Stimulated activated CD4-positive, alpha-beta T cell treated with anti-CD3 and anti-CD28 coated beads, Interleukin-12 subunit alpha, Interleukin-12 subunit beta, amount 100 ng/mL, for 24 hours (primary cell): ENCODE data around the gene NOS1AP.
"Not testable (repeated sequence)": the region's sequence is repeated elsewhere in the genome, so short reads cannot be mapped to it uniquely, and the experiment has no call there.

ENCODE experiments used
- DNase-seq, 2 experiments: peaks; one replicate each; pipeline ENCODE4 v3.0.0-alpha.2; 2020; ENCODE audit warnings: low read depth in 2 of 2

Gene NOS1AP

DNA sequence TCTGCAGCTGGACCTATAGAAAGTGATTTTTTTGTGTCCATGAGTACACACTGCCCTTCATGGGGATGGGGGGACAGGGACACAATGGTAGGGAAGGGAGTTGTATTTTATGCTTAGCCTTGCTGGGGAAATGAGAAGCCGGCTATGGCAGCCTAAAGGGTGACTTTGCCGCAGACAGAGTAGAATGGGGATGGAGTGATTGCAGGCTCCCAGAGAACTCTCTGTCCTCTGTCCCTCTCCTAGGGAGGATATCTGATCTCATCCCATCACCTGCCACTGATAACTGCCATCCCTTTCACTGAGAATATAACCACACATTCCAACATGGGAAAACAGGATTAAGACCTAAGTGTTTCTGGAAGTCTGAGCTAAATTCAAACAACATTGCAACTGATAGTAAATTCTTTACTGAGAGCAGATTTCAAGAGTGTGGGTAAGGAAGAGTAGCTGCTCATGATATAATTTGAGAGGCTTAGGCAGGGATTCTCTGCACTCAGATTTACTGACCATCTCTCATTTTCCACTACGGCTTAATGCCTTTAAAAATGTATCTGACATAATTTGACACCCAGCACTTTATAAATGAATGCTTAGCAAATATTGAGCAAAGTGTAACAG is 328.6 kb downstream of the NOS1AP start:
- DNase-seq, result no peak

DNA sequence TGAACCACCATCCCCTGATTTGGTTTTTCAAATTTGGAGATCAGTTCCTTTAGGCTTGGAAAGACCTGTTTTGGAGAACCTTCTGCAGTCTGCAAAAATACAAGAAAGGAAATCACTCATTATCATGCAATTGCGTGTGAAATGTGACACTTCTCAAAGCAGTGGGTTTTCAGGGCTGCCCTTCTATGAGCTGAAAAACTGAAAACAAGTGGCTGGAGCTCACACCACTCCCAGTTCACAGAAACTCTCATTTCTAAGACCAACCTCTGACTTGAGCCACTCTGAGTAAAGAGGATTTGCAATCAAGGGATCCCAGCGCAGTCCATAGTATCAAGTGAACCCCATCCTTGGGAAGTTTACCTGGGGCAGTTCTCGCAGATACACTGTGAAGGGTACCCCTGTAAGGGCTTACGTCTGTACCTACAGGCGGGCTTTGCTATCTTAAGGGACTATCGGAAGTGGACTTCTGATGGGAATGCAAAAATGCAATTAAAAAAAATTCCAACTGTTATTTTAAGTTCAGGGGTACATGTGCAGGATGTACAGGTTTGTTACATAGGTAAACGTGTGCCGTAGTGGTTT is 329.6 kb downstream of the NOS1AP start:
- no peak for DNase-seq

DNA sequence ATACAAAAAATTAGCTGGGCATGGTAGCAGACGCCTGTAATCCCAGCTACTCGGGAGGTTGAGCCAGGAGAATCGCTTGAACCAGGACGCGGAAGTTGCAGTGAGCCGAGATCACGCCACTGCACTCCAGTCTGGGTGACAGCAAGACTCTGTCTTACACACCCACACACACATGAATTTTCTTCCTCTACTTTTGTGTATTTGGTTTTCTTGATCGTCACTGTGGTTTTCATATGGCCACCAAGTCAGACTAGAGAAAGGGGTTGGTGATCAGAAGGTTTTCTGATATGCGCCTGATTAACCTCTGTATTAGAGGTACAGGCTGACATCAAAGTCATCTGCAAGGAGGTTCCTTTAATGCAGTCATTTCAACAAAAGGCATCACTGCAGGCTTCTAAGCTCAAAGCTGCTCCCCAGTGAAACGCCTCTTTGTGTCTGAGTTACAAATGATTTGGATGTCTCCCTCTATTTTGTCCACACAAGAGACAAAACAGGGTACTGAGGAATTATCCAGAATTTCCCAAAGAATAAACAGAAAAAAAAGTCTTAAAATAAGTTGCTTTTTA is 331.4 kb downstream of the NOS1AP start:
- DNase-seq, result no peak

DNA sequence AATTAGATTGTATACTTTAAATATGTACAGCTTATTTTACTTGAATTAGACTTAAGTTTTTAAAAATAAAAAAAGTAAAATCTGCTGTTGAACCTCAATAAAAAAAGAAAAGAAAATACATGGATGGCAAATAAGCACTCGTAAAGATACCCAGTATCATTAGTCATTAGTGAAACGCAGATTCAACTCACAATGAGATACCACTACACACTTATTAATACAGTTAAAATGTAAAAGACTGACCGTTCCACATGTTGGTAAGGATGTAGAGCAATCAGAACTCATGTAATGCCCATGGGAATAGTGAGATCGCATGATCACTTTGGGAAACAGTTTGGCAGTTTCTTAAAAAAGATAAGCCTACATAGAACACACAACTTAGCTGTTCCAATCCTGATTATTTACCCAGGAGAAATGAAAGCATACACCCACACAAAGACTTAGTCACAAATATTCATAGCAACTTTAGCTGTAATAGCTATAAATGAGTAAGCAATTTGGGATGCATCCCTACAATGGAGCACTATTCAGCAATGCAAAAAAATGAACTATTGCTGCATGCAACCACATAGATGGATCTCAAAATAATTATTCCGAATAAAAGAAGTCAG is 335.2 kb downstream of the NOS1AP start:
- no peak for DNase-seq

DNA sequence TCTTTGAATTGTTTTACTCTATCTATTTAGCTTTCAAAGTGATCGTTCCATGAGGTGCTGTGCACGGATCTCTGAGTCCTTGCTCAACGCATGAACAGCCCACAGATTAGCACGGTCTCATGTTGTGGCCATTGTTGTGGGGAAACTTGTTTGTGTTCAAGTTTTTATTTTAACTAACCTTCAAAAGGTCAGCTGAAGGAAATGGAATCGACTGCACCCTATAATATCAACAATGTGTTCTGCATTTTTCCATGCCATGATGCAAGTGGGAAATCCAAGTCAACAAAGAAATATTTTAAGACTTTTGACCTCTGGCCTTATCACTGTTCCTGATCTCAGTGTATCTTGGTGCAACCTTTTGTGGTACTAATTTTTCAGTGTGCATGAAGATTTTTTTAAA is 336.3 kb downstream of the NOS1AP start:
- no peak for DNase-seq

DNA sequence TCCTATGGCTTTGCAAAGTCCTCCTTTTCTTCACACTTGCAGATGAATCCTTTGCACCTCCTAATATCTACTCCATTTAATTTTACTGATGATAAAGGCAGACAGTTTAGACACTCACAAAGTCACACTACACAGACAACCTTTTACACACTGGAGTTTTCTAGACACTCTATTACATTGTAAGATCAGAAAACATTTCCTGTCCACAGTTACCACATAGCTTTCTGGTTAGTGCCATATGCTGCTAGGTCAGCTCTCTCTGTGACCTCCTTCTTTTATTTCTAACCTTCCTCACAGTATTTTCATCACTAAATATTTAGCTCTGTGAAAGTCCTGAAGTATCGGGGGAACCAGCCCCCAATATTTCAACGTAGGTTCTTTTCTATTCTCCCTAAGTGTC is 337.3 kb downstream of the NOS1AP start:
- no peak for DNase-seq

DNA sequence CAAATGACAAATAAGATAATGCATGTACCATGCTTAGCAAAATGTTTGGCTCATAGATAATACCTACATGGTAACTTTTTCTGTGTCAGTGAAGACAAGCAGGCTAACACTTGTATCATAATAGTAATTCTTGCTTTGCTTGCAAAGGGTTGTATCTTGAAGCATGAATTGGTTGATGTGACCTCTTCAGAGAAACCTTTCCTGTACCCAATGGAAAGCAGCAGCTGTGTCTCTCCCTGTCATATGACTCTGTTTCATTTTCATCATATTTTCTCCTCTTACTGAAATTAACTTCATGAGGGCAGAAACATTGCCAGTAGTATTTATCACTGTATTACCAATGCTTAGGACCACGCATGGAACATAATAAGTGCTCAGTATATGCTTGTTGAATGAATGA is 338.0 kb downstream of the NOS1AP start:
- DNase-seq, result no peak

DNA sequence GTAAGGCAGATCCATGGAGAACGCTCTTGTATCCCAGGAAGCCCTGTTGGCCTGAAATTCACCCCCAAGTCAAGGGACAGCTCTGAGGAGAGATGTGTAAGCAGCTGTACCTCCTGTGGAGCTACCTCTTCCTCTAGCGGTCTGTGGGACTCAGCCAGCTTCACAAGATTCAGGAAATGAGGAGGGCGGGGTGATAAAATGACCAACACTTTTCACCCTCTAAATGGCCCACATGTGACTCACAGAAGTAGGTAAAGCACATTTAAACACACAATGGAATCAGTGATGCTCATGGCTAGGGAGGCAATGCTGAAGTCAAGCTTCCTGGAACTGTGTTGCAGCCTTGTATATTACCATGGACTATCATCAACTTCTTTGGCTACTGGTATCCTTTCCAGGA is 342.5 kb downstream of the NOS1AP start, which contains the start of gene SH2D1B:
TSS of gene SH2D1B (minus strand) at position 135 of the 400 bp plus-strand sequence. CDS start at position 15, 120 bp downstream.
- DNase-seq, result no peak

DNA sequence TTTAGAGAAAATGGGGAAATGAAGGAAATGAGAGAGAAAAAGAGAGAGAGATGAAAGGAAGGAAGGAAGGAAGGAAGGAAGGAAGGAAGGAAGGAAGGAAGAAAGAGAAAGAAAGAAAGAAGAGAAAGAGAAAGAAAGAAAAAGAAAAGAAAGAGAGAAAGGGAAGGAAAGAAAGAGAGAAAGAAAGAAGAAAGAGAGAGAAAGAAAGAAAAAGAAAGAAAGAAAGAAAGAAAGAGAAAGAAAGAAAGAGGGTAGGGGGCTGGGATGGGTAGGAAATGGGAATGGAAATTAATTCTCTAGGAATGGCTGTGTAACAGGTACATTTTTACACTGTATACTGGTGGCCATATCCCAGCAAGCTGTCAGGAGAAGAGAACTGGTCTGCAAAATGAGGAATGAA is 346.7 kb downstream of the NOS1AP start:
- DNase-seq, result no peak

DNA sequence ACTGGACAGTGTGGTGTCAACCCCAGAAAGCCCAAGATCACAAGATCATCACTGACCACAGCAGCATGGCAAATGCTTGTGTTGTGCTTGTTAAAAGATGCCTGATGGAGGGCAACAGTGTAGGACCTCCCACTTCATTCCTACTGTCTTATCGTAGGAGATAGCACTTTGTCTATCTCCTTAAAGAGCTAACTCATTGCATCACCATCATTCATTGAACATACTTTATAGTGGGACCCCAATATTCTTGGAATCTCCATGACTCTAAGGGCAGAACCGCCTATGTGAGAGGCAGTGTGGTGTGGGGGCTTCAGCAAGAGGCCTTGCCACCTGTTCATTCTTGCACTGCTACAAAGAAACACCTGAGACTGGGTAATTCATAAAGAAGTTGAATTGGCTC is 347.4 kb downstream of the NOS1AP start:
- DNase-seq, result no peak

DNA sequence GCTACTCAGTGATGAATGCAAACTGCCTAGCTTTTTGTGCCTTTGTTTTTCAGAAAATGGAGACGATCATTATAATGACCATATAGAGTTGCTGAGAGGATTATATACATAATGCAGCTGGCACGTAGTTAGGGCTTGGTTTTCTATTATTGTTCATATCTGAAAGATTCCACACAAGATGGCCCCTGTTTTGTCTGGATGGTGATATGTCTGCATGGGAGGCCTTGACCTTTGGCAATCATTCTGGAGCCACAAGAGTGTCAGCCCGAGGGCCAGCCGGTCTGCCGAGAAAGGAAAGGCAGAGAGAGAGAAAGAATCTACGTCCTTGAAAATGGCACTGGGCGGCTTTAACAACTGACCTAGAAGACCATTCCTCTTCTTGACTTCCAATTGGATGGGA is 348.2 kb downstream of the NOS1AP start:
- DNase-seq, result no peak

DNA sequence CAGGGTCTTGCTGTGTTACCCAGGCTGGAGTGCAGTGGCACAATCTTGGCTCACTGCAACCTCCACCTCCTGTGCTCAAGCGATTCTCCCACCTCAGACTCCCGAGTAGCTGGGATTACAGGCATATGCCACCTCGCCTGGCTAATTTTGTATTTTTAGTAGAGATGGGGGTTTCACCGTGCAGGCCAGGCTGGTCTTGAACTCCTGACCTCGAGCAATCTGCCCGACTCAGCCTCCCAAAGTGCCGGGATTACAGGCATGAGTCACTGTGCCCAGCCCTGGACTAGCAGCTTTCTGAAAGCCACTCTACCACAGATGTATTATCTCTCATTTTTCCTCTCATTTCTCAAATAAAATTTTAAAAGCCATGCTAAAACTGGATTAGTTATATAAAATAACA is 349.1 kb downstream of the NOS1AP start:
- DNase-seq, result not testable (repeated sequence)

DNA sequence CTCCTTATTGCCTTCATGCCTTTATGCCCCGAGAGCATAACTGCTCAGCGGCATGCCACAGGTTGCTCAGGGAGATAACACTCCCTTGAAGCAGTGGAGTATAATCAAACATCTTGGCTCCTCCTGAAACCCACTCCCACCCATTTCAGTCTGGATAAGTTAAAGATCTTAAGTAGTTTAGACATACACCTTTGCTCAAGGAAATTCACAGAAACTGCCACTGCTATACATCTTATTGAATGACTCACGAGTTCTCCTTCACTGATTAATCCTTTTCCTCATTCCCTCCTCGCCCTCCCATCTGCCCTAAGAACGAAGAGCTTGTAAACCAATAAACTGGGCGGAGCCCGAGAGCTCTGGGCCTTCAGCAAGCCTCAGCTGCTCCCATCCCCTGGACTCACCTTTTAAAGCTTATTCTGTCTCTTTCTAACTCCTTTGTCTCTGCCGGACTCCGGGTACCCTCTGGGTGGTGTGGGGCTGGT is 350.0 kb downstream of the NOS1AP start:
- DNase-seq, result not testable (repeated sequence)
